T-cell (primary cell): ENCODE measurements around the gene GRB2. TPM values are rescaled to one million over a fixed set of nuclear protein-coding genes. Genes with fewer than 3 reads are reported as not detected.

Experiments
- ATAC-seq, 4 experiments: fragments of 200-7000 bp in 3 of 4; fragments of 150-1000 bp in 1 of 4; cut with Tn5 transposase; replicated peaks in 1 of 4; 1 replicate in 3 of 4; 2 replicates in 1 of 4; pipeline ENCODE4 v1.10.0; 2021; ENCODE audit warnings: moderate library complexity in 3 of 4, mild to moderate bottlenecking in 2 of 4, moderate number of reproducible peaks in 1 of 4
- CTCF ChIA-PET, 2 donors: fragments of 300-600 bp; sonication (Branson Sonifier 250); formaldehyde crosslinking; loops; one replicate each; lab custom pipeline; 2022; ENCODE audit warnings: antibody characterized with exemption in 2 of 2; lab: Charles Lee
- POLR2A ChIA-PET, 2 donors: fragments of 300-600 bp; sonication (Branson Sonifier 250); formaldehyde crosslinking; loops; one replicate each; lab custom pipeline; 2022; ENCODE audit warnings: antibody characterized with exemption in 2 of 2; lab: Charles Lee
- DNase-seq, 35 experiments: peaks; one replicate each; pipeline versions ENCODE4 v3.0.0 to v3.0.0-alpha.2; 2013 to 2023
- H3K27ac ChIP-seq: one replicate; pipeline ENCODE4 v1.5.1; 2013; ENCODE audit warnings: low read length
- H3K27me3 ChIP-seq, 2 experiments: replicated peaks in 1 of 2; 1 replicate in 1 of 2; 2 replicates in 1 of 2; pipeline versions ENCODE4 v1.6.1 to v1.7.0; 2013; ENCODE audit warnings: low read length in 1 of 2, mixed read lengths in 1 of 2; ENCODE audit not compliant: control insufficient read depth in 2 of 2, insufficient read depth in 2 of 2; ENCODE audit errors: extremely low read depth in 1 of 2
- H3K36me3 ChIP-seq, 2 donors: 1 replicate in 1 of 2; 2 replicates in 1 of 2; pipeline versions ENCODE4 v1.6.1 to v1.7.0; 2013; ENCODE audit warnings: low read length in 1 of 2; ENCODE audit not compliant: control insufficient read depth in 2 of 2, insufficient read depth in 1 of 2; ENCODE audit errors: extremely low read depth in 1 of 2
- H3K4me1 ChIP-seq, 2 experiments: 1 replicate in 1 of 2; 2 replicates in 1 of 2; pipeline versions ENCODE4 v1.6.1 to v1.7.0; 2013; ENCODE audit warnings: low read length in 2 of 2, mixed read lengths in 1 of 2; ENCODE audit not compliant: insufficient read depth in 2 of 2, control insufficient read depth in 1 of 2; ENCODE audit errors: extremely low read depth in 1 of 2
- H3K4me3 ChIP-seq, 2 donors: 1 replicate in 1 of 2; 2 replicates in 1 of 2; pipeline versions ENCODE4 v1.5.1 to v1.7.0; 2013; ENCODE audit warnings: mild to moderate bottlenecking in 2 of 2, low read length in 1 of 2, moderate library complexity in 1 of 2; ENCODE audit not compliant: control insufficient read depth in 1 of 2; ENCODE audit errors: extremely low read depth in 1 of 2
- H3K9me3 ChIP-seq: 2 replicates; pipeline ENCODE4 v1.7.0; 2013
- H3K27ac Mint-ChIP-seq, 2 donors: one replicate each; pipeline ENCODE4 v1.8.0; 2020 to 2021; ENCODE audit warnings: mild to moderate bottlenecking in 2 of 2, mixed read lengths in 2 of 2
- H3K27me3 Mint-ChIP-seq, 2 donors: one replicate each; pipeline ENCODE4 v1.8.0; 2021 to 2022; ENCODE audit warnings: mixed read lengths in 2 of 2
- H3K36me3 Mint-ChIP-seq: one replicate; pipeline ENCODE4 v1.8.0; 2021; ENCODE audit warnings: mixed read lengths
- H3K4me1 Mint-ChIP-seq, 3 donors: one replicate each; pipeline ENCODE4 v1.8.0; 2020 to 2022; ENCODE audit warnings: mixed read lengths in 3 of 3, mild to moderate bottlenecking in 1 of 3
- H3K4me3 Mint-ChIP-seq, 3 donors: one replicate each; pipeline ENCODE4 v1.8.0; 2020 to 2022; ENCODE audit warnings: mild to moderate bottlenecking in 3 of 3, mixed read lengths in 3 of 3, moderate library complexity in 3 of 3
- H3K9me3 Mint-ChIP-seq, 3 donors: one replicate each; pipeline ENCODE4 v1.8.0; 2020 to 2022; ENCODE audit warnings: mixed read lengths in 3 of 3
- WGBS: methylation state at CpG from one replicate; pipeline ENCODE4 v1.1.5; 2013; ENCODE audit warnings: missing lambda C conversion rate; ENCODE audit not compliant: insufficient coverage; 5-methylcytosine and 5-hydroxymethylcytosine counted together
- total RNA-seq, 35 experiments: library from RNA in 6 of 35; stranded (reverse) in 6 of 35; fragments of 120-200 nt in 1 of 35; gene quantifications; one replicate each; pipeline versions ENCODE4 v1.2.1 to v1.2.4 and lab custom pipeline; 2013 to 2026

GRB2 gene
- total RNA-seq, 5 donors from 2014 or later (not counting 1 experiment from before 2014, with no cell fraction given): 103 to 133 (median 130) TPM

DNA sequence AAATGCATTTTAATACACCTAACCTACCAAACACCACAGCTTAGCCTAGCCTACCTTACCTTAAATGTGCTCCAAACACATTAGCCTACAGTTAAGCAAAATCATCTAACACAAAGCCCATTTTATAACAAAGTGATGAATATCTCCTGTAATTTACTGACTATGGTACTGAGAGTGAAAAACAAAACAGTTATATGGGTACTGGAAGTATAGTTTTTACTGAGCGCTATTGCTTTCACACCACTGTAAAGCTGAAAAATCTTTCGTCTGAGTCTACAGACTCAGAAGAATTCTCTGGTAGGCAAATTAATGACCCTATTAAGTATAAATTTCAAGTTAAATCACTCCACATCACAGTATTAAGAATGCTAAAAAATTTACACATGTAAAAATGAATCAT, 3.5 kb downstream of the GRB2 start:
- Mint-ChIP-seq H3K27me3 (no peaks in the 10 kb centered on the region), H3K4me3 (peak overlapping the region in 2 of 3 donors; percentile 93 to 98), H3K4me1 (peaks cover 64 to 69% (median 68%) of the 10 kb centered on the region in 3 donors), H3K27ac (peak overlapping the region; percentile 17 to 41), H3K36me3 (peaks cover 3% of the 10 kb centered on the region), H3K9me3 (no peaks in the 10 kb centered on the region)
- ChIA-PET CTCF (interaction anchor here (0.6 to 1.4 kb wide), 2 partner anchors 34 to 80 kb away, joined by 3 to 9 read pairs; no protein-coding TSS in a partner anchor), POLR2A (interaction anchor here in 1 of 2 donors (0.6 to 0.8 kb wide), 3 partner anchors 24 to 463 kb away, joined by 3 to 9 read pairs (median 8); no protein-coding TSS in a partner anchor)
- ATAC-seq (no peak), DNase-seq (no peak)
- Histone ChIP-seq H3K4me1 (peaks cover 30 to 55% of the 10 kb centered on the region in 2 experiments), H3K27ac (peak overlapping the region; percentile 13), H3K27me3 (no peaks in the 10 kb centered on the region), H3K9me3 (no peaks in the 10 kb centered on the region), H3K4me3 (no peak overlapping the region), H3K36me3 (peaks cover 0 to 4% of the 10 kb centered on the region in 2 donors)
- WGBS: no CpG with 5 or more reads among the region's 2 CpGs

DNA sequence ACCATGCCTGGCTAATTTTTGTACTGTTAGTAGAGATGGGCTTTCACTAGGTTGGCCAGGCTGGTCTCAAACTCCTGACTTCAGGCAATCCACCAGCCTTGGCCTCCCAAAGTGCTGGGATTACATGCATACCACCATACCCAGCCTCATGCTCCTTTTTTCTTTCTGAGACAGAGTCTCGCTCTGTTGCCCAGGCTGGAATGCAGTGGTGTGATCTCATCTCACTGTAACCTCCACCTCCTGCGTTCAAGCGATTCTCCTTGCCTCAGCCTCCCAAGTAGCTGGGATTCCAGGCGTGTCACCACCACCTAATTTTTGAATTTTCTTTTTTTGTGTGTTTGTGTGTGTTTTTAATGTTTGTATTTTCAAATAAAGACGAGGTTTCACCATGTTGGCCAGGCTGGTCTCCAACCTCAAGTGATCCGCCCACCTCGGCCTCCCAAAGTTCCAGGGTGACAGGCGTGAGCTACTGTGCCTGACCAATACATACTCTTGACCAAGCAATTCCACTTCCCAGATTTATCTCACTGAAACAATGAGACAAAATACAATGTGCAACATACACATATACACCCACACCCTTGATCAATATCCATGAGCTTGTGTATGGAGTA, 5.0 kb downstream of the GRB2 start:
- Mint-ChIP-seq H3K36me3 (peaks cover 3% of the 10 kb centered on the region), H3K27ac (no peak overlapping the region), H3K9me3 (no peaks in the 10 kb centered on the region), H3K4me1 (peaks cover 68 to 72% (median 71%) of the 10 kb centered on the region in 3 donors), H3K27me3 (no peaks in the 10 kb centered on the region), H3K4me3 (peak overlapping the region in 1 of 3 donors; percentile 36)
- POLR2A ChIA-PET: no interaction called here
- H3K36me3 ChIP-seq: peaks cover 0 to 4% of the 10 kb centered on the region in 2 donors
- 100% methylated on average over 1 of the region's 8 CpGs for WGBS
- H3K9me3 ChIP-seq: no peaks in the 10 kb centered on the region
- ATAC-seq (no peak), DNase-seq (no peak)
- H3K27ac ChIP-seq: no peak overlapping the region
- no peaks in the 10 kb centered on the region for H3K27me3 ChIP-seq
- no peak overlapping the region for H3K4me3 ChIP-seq
- H3K4me1 ChIP-seq: peaks cover 28 to 54% of the 10 kb centered on the region in 2 experiments
- CTCF ChIA-PET: interaction anchor here in 1 of 2 donors (0.9 to 1.1 kb wide), 2 partner anchors 22 to 50 kb away, joined by 4 to 6 read pairs; no protein-coding TSS in a partner anchor

- no peak overlapping the region for H3K4me3 ChIP-seq
- ATAC-seq: no peak
- Mint-ChIP-seq H3K4me1 (peaks cover 80 to 84% (median 82%) of the 10 kb centered on the region in 3 donors), H3K9me3 (no peaks in the 10 kb centered on the region), H3K4me3 (no peak overlapping the region), H3K27me3 (no peaks in the 10 kb centered on the region), H3K36me3 (peaks cover 3% of the 10 kb centered on the region), H3K27ac (no peak overlapping the region)
- no peaks in the 10 kb centered on the region for H3K9me3 ChIP-seq
- no CpG with 5 or more reads among the region's 4 CpGs for WGBS
- H3K36me3 ChIP-seq: peaks cover 0 to 4% of the 10 kb centered on the region in 2 donors
- peaks cover 40 to 61% of the 10 kb centered on the region in 2 experiments for H3K4me1 ChIP-seq
- no peak overlapping the region for H3K27ac ChIP-seq
- H3K27me3 ChIP-seq: no peaks in the 10 kb centered on the region
- DNase-seq: no peak
- ChIA-PET POLR2A (no interaction called here), CTCF (interaction anchor here in 1 of 2 donors (0.6 to 0.8 kb wide), 2 partner anchors 14 to 78 kb away, joined by 4 to 13 read pairs; no protein-coding TSS in a partner anchor)
These were observed 7.2 kb downstream of the GRB2 start for GRCh38 chr17:75398279-75398678.

DNA sequence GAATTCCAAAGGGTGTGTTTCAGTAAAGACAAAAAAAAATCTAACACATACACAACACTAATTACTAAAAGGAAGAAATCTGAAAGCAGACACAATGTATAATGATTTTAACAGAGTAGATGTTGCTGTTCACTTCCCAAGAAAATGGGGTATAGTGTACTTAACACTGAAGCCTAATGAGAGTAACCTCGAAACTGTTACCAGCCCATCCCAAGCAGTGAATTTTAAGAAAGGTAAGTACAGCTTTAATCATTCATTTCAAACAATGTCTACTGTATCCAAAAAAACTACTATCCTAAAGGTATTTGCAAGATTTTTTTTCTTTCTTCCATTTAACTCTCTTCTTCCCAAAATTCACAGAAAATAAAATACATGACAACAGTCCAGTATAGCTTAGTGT, 8.3 kb downstream of the GRB2 start:
- peak overlapping the region in 1 of 3 donors; percentile 89 for H3K4me3 Mint-ChIP-seq

DNA sequence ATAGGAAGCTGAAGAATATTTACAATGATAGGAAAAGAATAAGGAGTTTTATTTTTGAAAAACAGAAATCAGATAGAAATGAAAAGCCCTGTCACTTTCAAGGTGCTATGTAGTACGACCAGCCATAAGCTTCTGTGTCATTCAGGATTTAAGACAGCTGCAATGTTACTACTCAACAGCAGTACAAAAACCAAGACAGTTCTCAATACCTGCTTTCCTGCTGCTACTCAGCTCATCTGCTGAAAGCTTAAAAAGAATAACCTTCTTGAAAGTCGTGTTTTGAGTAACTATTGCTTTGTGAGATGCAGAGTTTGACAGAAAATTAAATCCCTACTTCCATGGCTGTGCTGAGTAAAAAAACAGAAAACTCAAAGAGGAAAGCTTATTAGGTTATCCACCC, 8.7 kb downstream of the GRB2 start:
- Mint-ChIP-seq H3K4me3 (peak overlapping the region in 1 of 3 donors; percentile 89), H3K9me3 (no peaks in the 10 kb centered on the region), H3K36me3 (peaks cover 12% of the 10 kb centered on the region), H3K27ac (peak overlapping the region; percentile 23 to 76), H3K4me1 (peaks cover 80 to 84% (median 81%) of the 10 kb centered on the region in 3 donors), H3K27me3 (no peaks in the 10 kb centered on the region)
- H3K27me3 ChIP-seq: no peaks in the 10 kb centered on the region
- ChIA-PET CTCF (interaction anchor here (0.5 to 1.7 kb wide), 5 partner anchors 9 to 126 kb away, joined by 3 to 5 read pairs (median 4); partner anchors contain the start of genes GRB2 (in 1 of the 2) and MIF4GD (in 1 of the 2)), POLR2A (interaction anchor here (0.5 kb wide), 3 partner anchors 38 to 85 kb away, joined by 4 to 8 read pairs (median 7); no protein-coding TSS in a partner anchor)
- ATAC-seq: no peak
- H3K9me3 ChIP-seq: no peaks in the 10 kb centered on the region
- H3K27ac ChIP-seq: no peak overlapping the region
- WGBS: 60% methylated on average over 1 of the region's 2 CpGs
- DNase-seq: no peak
- peaks cover 3 to 15% of the 10 kb centered on the region in 2 donors for H3K36me3 ChIP-seq
- no peak overlapping the region for H3K4me3 ChIP-seq
- peaks cover 38 to 56% of the 10 kb centered on the region in 2 experiments for H3K4me1 ChIP-seq

More for the DNA sequence above, 8.3 kb downstream of the GRB2 start:
- H3K4me1 Mint-ChIP-seq: peaks cover 81 to 85% (median 82%) of the 10 kb centered on the region in 3 donors
- no CpG with 5 or more reads among the region's 1 CpG for WGBS
- peaks cover 9% of the 10 kb centered on the region for H3K36me3 Mint-ChIP-seq
- DNase-seq (no peak), ATAC-seq (no peak)
- H3K27ac Mint-ChIP-seq: peak overlapping the region; percentile 34 to 76
- ChIA-PET POLR2A (interaction anchor here in 1 of 2 donors (0.5 to 0.6 kb wide), 3 partner anchors 56 to 85 kb away, joined by 4 to 7 read pairs (median 6); no protein-coding TSS in a partner anchor), CTCF (interaction anchor here (0.5 to 1.7 kb wide), 8 partner anchors 9 to 440 kb away, joined by 3 to 5 read pairs (median 4); partner anchors contain the start of genes GRB2 (in 1 of the 2) and MIF4GD (in 1 of the 2))
- Histone ChIP-seq H3K27ac (no peak overlapping the region), H3K4me3 (no peak overlapping the region), H3K27me3 (no peaks in the 10 kb centered on the region), H3K9me3 (no peaks in the 10 kb centered on the region), H3K36me3 (peaks cover under 1 to 10% of the 10 kb centered on the region in 2 donors), H3K4me1 (peaks cover 40 to 56% of the 10 kb centered on the region in 2 experiments)
- H3K27me3 Mint-ChIP-seq: no peaks in the 10 kb centered on the region
- no peaks in the 10 kb centered on the region for H3K9me3 Mint-ChIP-seq

DNA sequence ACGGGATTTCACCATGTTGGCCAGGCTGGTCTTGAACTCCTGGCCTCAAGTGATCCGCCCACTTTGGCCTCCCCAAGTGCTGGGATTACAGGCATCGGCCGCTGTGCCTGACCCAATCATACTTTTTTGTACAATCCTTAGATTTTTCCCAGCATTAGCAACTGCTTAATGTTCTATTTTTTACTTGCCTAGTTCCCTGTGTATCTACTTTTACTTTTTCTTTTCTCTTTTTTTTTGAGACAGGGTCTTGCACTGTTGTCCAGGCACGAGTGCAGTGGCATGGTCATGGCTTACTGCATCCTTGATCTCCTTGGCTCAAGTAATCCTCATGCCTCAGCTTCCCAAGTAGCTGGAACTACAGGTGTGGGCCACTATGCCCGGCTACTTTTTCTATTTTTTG, 9.5 kb downstream of the GRB2 start:
- no peak overlapping the region for H3K27ac ChIP-seq
- no peaks in the 10 kb centered on the region for H3K27me3 ChIP-seq
- WGBS: 92% methylated on average over 5 of the region's 6 CpGs
- Mint-ChIP-seq H3K27me3 (no peaks in the 10 kb centered on the region), H3K9me3 (no peaks in the 10 kb centered on the region), H3K36me3 (peaks cover 14% of the 10 kb centered on the region), H3K4me1 (peaks cover 79 to 80% (median 79%) of the 10 kb centered on the region in 3 donors), H3K27ac (peak overlapping the region; percentile 23 to 79), H3K4me3 (peak overlapping the region in 2 of 3 donors; percentile 35 to 89)
- H3K36me3 ChIP-seq: peaks cover 3 to 21% of the 10 kb centered on the region in 2 donors
- no peak overlapping the region for H3K4me3 ChIP-seq
- ChIA-PET CTCF (interaction anchor here in 1 of 2 donors (1.5 to 1.7 kb wide), 2 partner anchors 10 to 16 kb away, joined by 4 to 5 read pairs; partner anchors contain the start of gene GRB2), POLR2A (interaction anchor here in 1 of 2 donors (0.6 kb wide), 1 partner anchor 82 kb away, joined by 3 read pairs; no protein-coding TSS in a partner anchor)
- DNase-seq (no peak), ATAC-seq (no peak)
- H3K9me3 ChIP-seq: no peaks in the 10 kb centered on the region
- H3K4me1 ChIP-seq: peaks cover 34 to 55% of the 10 kb centered on the region in 2 experiments
